Measurements from ENCODE around the gene DTWD2.
"Not testable (repeated sequence)": the region's sequence is repeated elsewhere in the genome, so short reads cannot be mapped to it uniquely, and the experiment has no call there.

DTWD2 gene

GRCh38 chr5:118994595-118994994 lies 6.2 kb upstream of the DTWD2 start:
- DNase-seq, result no peak

GRCh38 chr5:118993118-118993517 lies 4.8 kb upstream of the DTWD2 start:
- not testable (repeated sequence) for DNase-seq

GRCh38 chr5:118992055-118992454 lies 3.7 kb upstream of the DTWD2 start:
- DNase-seq, result not testable (repeated sequence)

GRCh38 chr5:118990582-118990981 lies 2.2 kb upstream of the DTWD2 start:
- no peak for DNase-seq

- no peak for DNase-seq
These were observed 1.5 kb upstream of the DTWD2 start for GRCh38 chr5:118989816-118990215.

GRCh38 chr5:118988866-118989180 lies 476 bp upstream of the DTWD2 start:
- peak in 1 of 2 experiments; percentile 30 for DNase-seq

- DNase-seq, result no peak
These were observed 3.7 kb downstream of the DTWD2 start for GRCh38 chr5:118984602-118985001.

GRCh38 chr5:118981783-118982182 lies 6.6 kb downstream of the DTWD2 start:
- no peak for DNase-seq

- DNase-seq, result no peak
These were observed 7.9 kb downstream of the DTWD2 start for GRCh38 chr5:118980438-118980837.

GRCh38 chr5:118980017-118980416 lies 8.3 kb downstream of the DTWD2 start:
- DNase-seq, result no peak

- DNase-seq, result not testable (repeated sequence)
These were observed 14.4 kb downstream of the DTWD2 start for GRCh38 chr5:118973779-118974445.

GRCh38 chr5:118968925-118969375 lies 19.4 kb downstream of the DTWD2 start:
- no peak for DNase-seq

GRCh38 chr5:118968406-118968911 lies 19.9 kb downstream of the DTWD2 start:
- DNase-seq, result no peak

- DNase-seq, result no peak
These were observed 21.3 kb downstream of the DTWD2 start for GRCh38 chr5:118967059-118967508.

GRCh38 chr5:118965890-118966289 lies 22.5 kb downstream of the DTWD2 start:
- no peak for DNase-seq

GRCh38 chr5:118964970-118965369 lies 23.4 kb downstream of the DTWD2 start:
- not testable (repeated sequence) for DNase-seq

- DNase-seq, result not testable (repeated sequence)
These were observed 24.0 kb downstream of the DTWD2 start for GRCh38 chr5:118964388-118964787.

GRCh38 chr5:118963169-118963568 lies 25.2 kb downstream of the DTWD2 start:
- DNase-seq, result no peak

GRCh38 chr5:118960557-118960956 lies 27.8 kb downstream of the DTWD2 start:
- DNase-seq, result no peak

- DNase-seq, result peak in 1 of 2 experiments; percentile 14
These were observed 31.6 kb downstream of the DTWD2 start for GRCh38 chr5:118956727-118957126.

GRCh38 chr5:118953652-118954005 lies 34.7 kb downstream of the DTWD2 start:
- no peak for DNase-seq

- DNase-seq, result no peak
These were observed 35.2 kb downstream of the DTWD2 start for GRCh38 chr5:118952992-118953651.

GRCh38 chr5:118952306-118952705 lies 36.0 kb downstream of the DTWD2 start:
- DNase-seq, result not testable (repeated sequence)

GRCh38 chr5:118950354-118950753 lies 38.0 kb downstream of the DTWD2 start:
- not testable (repeated sequence) for DNase-seq

Data from SHP77 (cell line).